Erythroblast (primary cell): ENCODE measurements around the gene LRRN4CL.
"Not testable (repeated sequence)": the region's sequence is repeated elsewhere in the genome, so short reads cannot be mapped to it uniquely, and the experiment has no call there.

Source experiments
- DNase-seq, 2 experiments: peaks; one replicate each; lab custom pipeline; 2025; lab: John Stamatoyannopoulos, UW
- GATA1 ChIP-seq: IDR thresholded peaks from 2 replicates; pipeline ENCODE4 v1.6.1; 2011; ENCODE audit warnings: low read depth, mild to moderate bottlenecking, control low read depth, low read length, moderate library complexity
- POLR2A ChIP-seq: IDR thresholded peaks from 2 replicates; pipeline ENCODE4 v1.6.1; 2011; ENCODE audit warnings: mild to moderate bottlenecking, low read length

Gene LRRN4CL

GRCh38 chr11:62673196-62673525 is 16.2 kb downstream of the LRRN4CL start:
- TF ChIP-seq GATA1 = no peak
- TF ChIP-seq POLR2A = no peak
- DNase-seq = no peak

- TF ChIP-seq POLR2A = peak; percentile 90
- no peak for TF ChIP-seq GATA1
These were observed 17.5 kb downstream of the LRRN4CL start, which contains the start of the genes LBHD1 and UQCC3 for GRCh38 chr11:62671608-62672389. TSS of gene LBHD1 (minus strand) at chr11:62672267. CDS start at chr11:62670031, 2,236 bp downstream. TSS of gene UQCC3 (plus strand) at chr11:62671673. CDS start at chr11:62671746, 73 bp downstream.

DNA sequence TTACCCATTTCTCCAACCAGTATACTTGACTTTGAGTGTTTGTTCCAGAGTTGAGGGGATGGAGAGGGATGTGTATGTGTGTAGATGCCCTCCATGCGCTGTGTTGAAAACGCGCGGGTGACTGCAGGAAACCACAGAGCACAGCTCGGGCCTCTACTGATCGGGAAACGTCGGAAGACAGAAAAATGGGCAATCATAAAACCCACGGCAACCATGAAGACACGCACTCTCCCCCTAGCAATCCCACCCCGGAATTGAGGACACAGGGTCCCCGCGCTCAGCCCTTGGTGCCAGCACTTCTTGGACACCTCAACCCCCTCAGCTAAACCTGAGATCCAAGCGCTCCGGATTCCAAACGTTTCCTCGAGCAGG is 18.1 kb downstream of the LRRN4CL start:
- DNase-seq = no peak
- no peak for TF ChIP-seq POLR2A
- no peak for TF ChIP-seq GATA1

More at GRCh38 chr11:62671608-62672389, 17.5 kb downstream of the LRRN4CL start, which contains the start of the genes LBHD1 and UQCC3:
- peak; percentile 89 to 91 for DNase-seq

DNA sequence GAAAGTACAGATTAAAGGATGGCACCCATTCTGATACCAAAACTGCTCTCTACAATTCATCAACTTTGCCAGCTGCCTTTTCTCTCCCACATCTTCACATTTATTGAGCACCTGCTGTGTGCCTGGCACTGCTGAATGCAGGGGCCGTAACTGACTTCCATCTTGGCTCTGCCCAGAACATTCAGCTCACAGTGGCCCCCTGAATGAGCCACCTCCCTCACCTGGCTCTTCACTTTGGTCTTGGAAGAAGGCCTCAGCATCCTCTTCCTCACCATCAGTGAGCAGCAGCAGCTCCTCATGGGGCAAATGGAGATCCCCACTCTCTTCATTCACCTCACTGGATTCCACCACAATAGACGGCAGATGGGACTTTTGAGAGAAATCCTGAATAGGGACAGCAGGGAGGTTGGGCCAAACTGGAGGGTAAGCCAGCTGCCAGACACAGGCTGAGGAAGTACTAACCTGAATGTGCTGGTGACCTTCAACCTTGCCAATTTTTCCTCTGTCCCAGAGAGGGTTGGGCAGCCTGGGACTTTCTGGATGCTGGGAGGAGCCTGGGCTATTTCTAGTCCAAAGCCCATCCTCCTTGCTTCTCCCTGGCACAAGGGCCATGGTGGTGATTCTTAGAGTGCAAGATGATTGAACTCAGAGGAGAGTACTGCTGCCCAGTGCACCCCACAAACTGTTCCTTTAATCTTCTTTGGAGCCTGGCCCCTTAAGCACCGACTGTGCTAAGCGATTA is 19.7 kb downstream of the LRRN4CL start:
- TF ChIP-seq POLR2A = no peak
- no peak for TF ChIP-seq GATA1
- DNase-seq = peak in 1 of 2 experiments; percentile 45

DNA sequence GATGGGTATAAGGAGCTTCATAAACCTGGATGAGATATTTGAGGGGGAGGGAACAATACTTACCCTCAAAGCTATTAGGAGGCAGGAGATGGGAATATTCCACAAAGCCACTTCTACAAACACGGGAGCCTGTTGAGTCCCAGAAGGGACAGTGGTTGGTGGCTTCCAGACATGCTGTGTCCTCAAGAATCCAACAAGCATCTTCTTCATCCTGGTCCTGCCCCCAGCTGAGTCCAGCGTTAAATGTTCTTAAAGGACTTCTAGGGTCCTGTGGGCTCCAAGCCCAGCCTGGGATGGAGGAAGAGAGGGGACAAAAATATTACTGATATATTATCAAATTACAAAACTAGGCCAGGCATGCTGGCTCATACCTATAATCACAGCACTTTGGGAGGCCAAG is 21.9 kb downstream of the LRRN4CL start:
- DNase-seq = no peak
- TF ChIP-seq GATA1 = no peak
- TF ChIP-seq POLR2A = no peak

GRCh38 chr11:62666259-62666926 is 22.9 kb downstream of the LRRN4CL start:
- no peak for TF ChIP-seq GATA1
- TF ChIP-seq POLR2A = peak; percentile 13
- no peak for DNase-seq

- DNase-seq = peak; percentile 71 to 78
- TF ChIP-seq GATA1 = no peak
- TF ChIP-seq POLR2A = no peak
These were observed 23.6 kb downstream of the LRRN4CL start for GRCh38 chr11:62665599-62666258.

- DNase-seq = peak; percentile 94 to 96
- TF ChIP-seq POLR2A = peak; percentile 100
- TF ChIP-seq GATA1 = no peak
These were observed 24.2 kb downstream of the LRRN4CL start, which contains the start of the genes C11orf98 and CSKMT for GRCh38 chr11:62665075-62665598. TSS of gene C11orf98 (minus strand) at chr11:62665210. CDS start at chr11:62665169, 41 bp downstream. TSS of gene CSKMT (plus strand) at chr11:62665312. CDS start at chr11:62665880, 568 bp downstream.

DNA sequence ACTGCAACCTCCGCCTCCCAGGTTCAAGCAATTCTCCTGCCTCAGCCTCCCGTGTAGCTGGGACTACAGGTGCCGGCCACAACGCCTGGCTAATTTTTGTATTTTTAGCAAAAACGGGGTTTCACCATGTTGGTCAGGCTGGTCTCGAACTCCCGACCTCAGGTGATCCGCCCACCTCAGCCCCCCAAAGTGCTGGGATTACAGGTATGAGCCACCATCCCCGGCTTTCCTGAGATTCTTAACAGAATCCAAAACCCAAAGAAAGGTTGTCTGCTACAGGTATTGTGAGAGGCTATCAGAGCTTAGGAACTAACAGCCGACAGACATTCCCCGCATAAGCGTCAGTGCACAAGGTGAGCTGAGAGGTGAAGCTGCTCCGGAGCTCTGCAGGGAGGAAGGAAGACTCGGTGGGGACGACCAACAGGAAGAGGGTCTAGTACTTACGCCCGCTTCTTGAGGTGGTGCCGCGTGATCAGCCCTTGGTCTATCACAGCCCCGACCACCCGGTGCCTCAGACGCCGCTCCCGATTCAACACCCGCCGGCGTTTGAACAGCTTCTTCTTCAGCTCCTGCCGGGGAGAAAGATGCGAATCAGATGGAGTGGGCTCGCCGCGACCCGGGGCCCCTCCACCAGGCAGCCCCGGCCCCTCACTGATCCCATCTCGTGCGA is 24.8 kb downstream of the LRRN4CL start:
- peak; percentile 80 to 85 for DNase-seq
- TF ChIP-seq POLR2A (no peak), GATA1 (no peak)

- no peak for DNase-seq
- no peak for TF ChIP-seq POLR2A
- no peak for TF ChIP-seq GATA1
These were observed 32.4 kb downstream of the LRRN4CL start for GRCh38 chr11:62656796-62657429.

GRCh38 chr11:62654297-62654696 is 35.0 kb downstream of the LRRN4CL start:
- TF ChIP-seq GATA1 = no peak
- DNase-seq = no peak

GRCh38 chr11:62652161-62653006 is 36.9 kb downstream of the LRRN4CL start:
- TF ChIP-seq POLR2A = no peak
- TF ChIP-seq GATA1 = no peak
- DNase-seq = peak; percentile 66 to 72

DNA sequence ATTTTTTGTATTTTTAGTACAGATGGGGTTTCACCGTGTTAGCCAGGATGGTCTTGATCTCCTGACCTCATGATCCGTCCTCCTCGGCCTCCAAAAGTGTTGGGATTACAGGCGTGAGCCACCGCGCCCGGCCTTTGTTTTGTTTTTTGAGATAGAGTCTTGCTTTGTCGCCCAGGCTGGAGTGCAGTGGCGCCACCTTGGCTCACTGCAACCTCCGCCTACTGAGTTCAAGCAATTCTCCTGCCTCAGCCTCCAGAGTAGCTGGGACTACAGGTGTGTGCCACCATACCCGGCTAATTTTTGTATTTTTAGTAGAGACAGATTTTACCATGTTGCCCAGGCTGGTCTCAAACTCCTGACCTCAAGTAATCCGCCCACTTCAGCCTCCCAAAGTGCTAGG is 39.0 kb downstream of the LRRN4CL start:
- DNase-seq = not testable (repeated sequence)
